Fibroblast of lung (primary cell): Measurements from ENCODE around the gene UBE2V1.

Source experiments
- EZH2 ChIP-seq: IDR thresholded peaks from 2 replicates; pipeline ENCODE4 v1.5.1; 2012; ENCODE audit warnings: low read length, control low read depth, mild to moderate bottlenecking; ENCODE audit errors: missing control alignments
- TF ChIP-seq, protein P1 (sequence below), 2 donors: IDR thresholded peaks in 1 of 2; conservative IDR thresholded peaks in 1 of 2; 1 replicate in 1 of 2; 2 replicates in 1 of 2; pipeline ENCODE4 v1.5.1; 2011 to 2012; ENCODE audit warnings: low read length in 2 of 2, control low read depth in 1 of 2, inconsistent platforms in 1 of 2, low read depth in 1 of 2, mild to moderate bottlenecking in 1 of 2

GRCh38 chr20:50094522-50094921 lies 18.4 kb downstream of the UBE2V1 start:
- TF ChIP-seq, protein P1, sequence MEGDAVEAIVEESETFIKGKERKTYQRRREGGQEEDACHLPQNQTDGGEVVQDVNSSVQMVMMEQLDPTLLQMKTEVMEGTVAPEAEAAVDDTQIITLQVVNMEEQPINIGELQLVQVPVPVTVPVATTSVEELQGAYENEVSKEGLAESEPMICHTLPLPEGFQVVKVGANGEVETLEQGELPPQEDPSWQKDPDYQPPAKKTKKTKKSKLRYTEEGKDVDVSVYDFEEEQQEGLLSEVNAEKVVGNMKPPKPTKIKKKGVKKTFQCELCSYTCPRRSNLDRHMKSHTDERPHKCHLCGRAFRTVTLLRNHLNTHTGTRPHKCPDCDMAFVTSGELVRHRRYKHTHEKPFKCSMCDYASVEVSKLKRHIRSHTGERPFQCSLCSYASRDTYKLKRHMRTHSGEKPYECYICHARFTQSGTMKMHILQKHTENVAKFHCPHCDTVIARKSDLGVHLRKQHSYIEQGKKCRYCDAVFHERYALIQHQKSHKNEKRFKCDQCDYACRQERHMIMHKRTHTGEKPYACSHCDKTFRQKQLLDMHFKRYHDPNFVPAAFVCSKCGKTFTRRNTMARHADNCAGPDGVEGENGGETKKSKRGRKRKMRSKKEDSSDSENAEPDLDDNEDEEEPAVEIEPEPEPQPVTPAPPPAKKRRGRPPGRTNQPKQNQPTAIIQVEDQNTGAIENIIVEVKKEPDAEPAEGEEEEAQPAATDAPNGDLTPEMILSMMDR (conservative IDR thresholded peaks at IDR 0.05 in 1 of 2, IDR thresholded peaks at IDR 0.05 in 1 of 2; ENCODE audit: low read depth in 1 of 2, low read length in 2 of 2), result no peak
- TF ChIP-seq EZH2, result no peak
